Measurements from ENCODE around the gene ALDH3A1. TPM values are rescaled to one million over a fixed set of nuclear protein-coding genes. Genes with fewer than 3 reads are reported as not detected.

Gene ALDH3A1
- total and polyA plus RNA-seq, 2 experiments from 2014 or later = 0.17 to 0.21 TPM

GRCh38 chr17:19703106-19703827 is 44.8 kb downstream of the ALDH3A1 start:
- ATAC-seq = no peak
- Mint-ChIP-seq H3K36me3 (ENCODE audit: low read depth) (no peaks in the 10 kb centered on the region), H3K27me3 (ENCODE audit: insufficient read depth, low read depth, poor library complexity) (peaks cover 8% of the 10 kb centered on the region), H3K9me3 (no peaks in the 10 kb centered on the region), H3K27ac (no peak overlapping the region), H3K4me1 (peaks cover 28% of the 10 kb centered on the region), H3K4me3 (no peak overlapping the region; the same call in 2 of the 3 replicates)
- Histone ChIP-seq H3K79me2 (replicated peaks; ENCODE audit: insufficient read depth) (no peaks in the 10 kb centered on the region), H2AFZ (peak overlapping the region; percentile 47; the same call in 1 of the 2 replicates), H3K27ac (ENCODE audit: low read depth) (no peak overlapping the region), H3K36me3 (ENCODE audit: insufficient read depth) (no peaks in the 10 kb centered on the region), H3K4me1 (ENCODE audit: insufficient read depth) (peaks cover 9% of the 10 kb centered on the region; the same call in 1 of the 2 replicates), H3K4me3 (no peak overlapping the region), H3K27me3 (ENCODE audit: insufficient read depth) (no peaks in the 10 kb centered on the region), H4K20me1 (replicated peaks; ENCODE audit: insufficient read depth) (no peaks in the 10 kb centered on the region), H3F3A (replicated peaks; ENCODE audit: low read depth) (no peaks in the 10 kb centered on the region), H3K4me2 (no peak overlapping the region), H3K9me2 (ENCODE audit: insufficient read depth) (no peaks in the 10 kb centered on the region)
- no peak for TF ChIP-seq ETS1 (IDR thresholded peaks at IDR 0.05)
- DNase-seq (ENCODE audit: low spot score) = no peak

GRCh38 chr17:19702217-19702641 is 45.9 kb downstream of the ALDH3A1 start:
- H2AFZ ChIP-seq = no peak overlapping the region
- no peak overlapping the region for H3K27ac ChIP-seq (ENCODE audit: low read depth)
- H3K4me3 Mint-ChIP-seq = no peak overlapping the region
- no peak for DNase-seq (ENCODE audit: low spot score)
- no peaks in the 10 kb centered on the region for H3K9me3 Mint-ChIP-seq
- peaks cover 8% of the 10 kb centered on the region for H3K27me3 Mint-ChIP-seq (ENCODE audit: insufficient read depth, low read depth, poor library complexity)
- no peak overlapping the region for H3K4me3 ChIP-seq
- H3F3A ChIP-seq (replicated peaks; ENCODE audit: low read depth) = no peaks in the 10 kb centered on the region
- H3K27ac Mint-ChIP-seq = no peak overlapping the region
- no peaks in the 10 kb centered on the region for H3K79me2 ChIP-seq (replicated peaks; ENCODE audit: insufficient read depth)
- no peaks in the 10 kb centered on the region for H3K9me2 ChIP-seq (ENCODE audit: insufficient read depth)
- H3K4me1 Mint-ChIP-seq = peaks cover 26% of the 10 kb centered on the region
- H3K36me3 ChIP-seq (ENCODE audit: insufficient read depth) = no peaks in the 10 kb centered on the region
- H4K20me1 ChIP-seq (replicated peaks; ENCODE audit: insufficient read depth) = no peaks in the 10 kb centered on the region
- no peak overlapping the region for H3K4me2 ChIP-seq
- no peaks in the 10 kb centered on the region for H3K27me3 ChIP-seq (ENCODE audit: insufficient read depth)
- no peaks in the 10 kb centered on the region for H3K36me3 Mint-ChIP-seq (ENCODE audit: low read depth)
- no peak for ATAC-seq
- H3K4me1 ChIP-seq (ENCODE audit: insufficient read depth) = peaks cover 9% of the 10 kb centered on the region; the same call in 1 of the 2 replicates
- TF ChIP-seq REST (IDR thresholded peaks at IDR 0.05; ENCODE audit: unreplicated experiment) (no peak), ZNF114 (CRISPR knock-in tag; IDR thresholded peaks at IDR 0.05) (no peak), ZNF331 (CRISPR knock-in tag; IDR thresholded peaks at IDR 0.05; ENCODE audit: low read depth) (no peak), EZH2phosphoT487 (IDR thresholded peaks at IDR 0.05; ENCODE audit: unreplicated experiment) (no peak), POLR2AphosphoS5 (IDR thresholded peaks at IDR 0.05; ENCODE audit: low read depth) (no peak), EZH2 (IDR thresholded peaks at IDR 0.05; ENCODE audit: low read depth, unreplicated experiment) (no peak), JUNB (IDR thresholded peaks at IDR 0.05; ENCODE audit: unreplicated experiment) (no peak), STAT1 (IDR thresholded peaks at IDR 0.05; ENCODE audit: unreplicated experiment) (no peak), CTCF (conservative IDR thresholded peaks at IDR 0.05; ENCODE audit: low read depth in 2 of 2) (no peak), CREB1 (CRISPR knock-in tag; IDR thresholded peaks at IDR 0.05; ENCODE audit: low read depth) (no peak)
